LoVo (cell line): ENCODE results near the gene CUX1.
"Not testable (repeated sequence)": the region's sequence is repeated elsewhere in the genome, so short reads cannot be mapped to it uniquely, and the experiment has no call there.

Experiments
- DNase-seq: peaks from one replicate; pipeline ENCODE4 v3.0.0-alpha.2; 2016; ENCODE audit warnings: low spot score

CUX1 gene

GRCh38 chr7:102312317-102312716 is 494.9 kb downstream of the CUX1 start:
- DNase-seq = no peak

GRCh38 chr7:102313997-102314780 is 496.8 kb downstream of the CUX1 start:
- DNase-seq = no peak

- no peak for DNase-seq
These were observed 500.0 kb downstream of the CUX1 start for GRCh38 chr7:102317231-102318059.

- DNase-seq = no peak
These were observed 501.1 kb downstream of the CUX1 start for GRCh38 chr7:102318482-102318971.

- no peak for DNase-seq
These were observed 502.2 kb downstream of the CUX1 start for GRCh38 chr7:102319671-102320070.

GRCh38 chr7:102320181-102320580 is 502.8 kb downstream of the CUX1 start:
- DNase-seq = no peak

GRCh38 chr7:102320601-102321350 is 503.4 kb downstream of the CUX1 start:
- no peak for DNase-seq

GRCh38 chr7:102321351-102322201 is 504.1 kb downstream of the CUX1 start:
- no peak for DNase-seq

GRCh38 chr7:102322202-102322715 is 504.8 kb downstream of the CUX1 start:
- DNase-seq = no peak

- DNase-seq = no peak
These were observed 506.4 kb downstream of the CUX1 start for GRCh38 chr7:102323914-102324195.

- DNase-seq = not testable (repeated sequence)
These were observed 507.7 kb downstream of the CUX1 start for GRCh38 chr7:102325106-102325505.

- no peak for DNase-seq
These were observed 508.9 kb downstream of the CUX1 start for GRCh38 chr7:102326157-102326889.

GRCh38 chr7:102327183-102327582 is 509.8 kb downstream of the CUX1 start:
- DNase-seq = not testable (repeated sequence)

GRCh38 chr7:102328863-102329262 is 511.4 kb downstream of the CUX1 start:
- DNase-seq = not testable (repeated sequence)

GRCh38 chr7:102329366-102329765 is 511.9 kb downstream of the CUX1 start:
- not testable (repeated sequence) for DNase-seq

- DNase-seq = not testable (repeated sequence)
These were observed 513.4 kb downstream of the CUX1 start for GRCh38 chr7:102330666-102331460.
